CD4-positive, CD25-positive, alpha-beta regulatory T cell (primary cell): Measurements from ENCODE around the gene NPEPL1. TPM values are rescaled to one million over a fixed set of nuclear protein-coding genes. Genes with fewer than 3 reads are reported as not detected.

Experiments used
- ATAC-seq, 2 donors: fragments of 150-1000 bp; cut with Tn5 transposase; one replicate each; pipeline ENCODE4 v1.10.0; 2021; ENCODE audit warnings: low read depth in 2 of 2, moderate number of reproducible peaks in 2 of 2, moderate library complexity in 1 of 2
- DNase-seq, 3 donors: peaks; one replicate each; pipeline versions ENCODE4 v3.0.0 to v3.0.0-alpha.2; 2012 to 2022; ENCODE audit warnings: mixed read lengths in 1 of 3
- H3K27ac ChIP-seq: one replicate; pipeline ENCODE4 v1.7.0; 2013; ENCODE audit warnings: mild to moderate bottlenecking, low read length; ENCODE audit not compliant: insufficient read depth, poor library complexity, severe bottlenecking
- H3K27me3 ChIP-seq: one replicate; pipeline ENCODE4 v1.7.0; 2013; ENCODE audit warnings: low read length; ENCODE audit not compliant: control insufficient read depth, insufficient read depth
- H3K36me3 ChIP-seq: one replicate; pipeline ENCODE4 v1.7.0; 2013; ENCODE audit warnings: mild to moderate bottlenecking, low read length, moderate library complexity; ENCODE audit not compliant: control insufficient read depth, insufficient read depth
- H3K4me1 ChIP-seq: 2 replicates; pipeline ENCODE4 v1.7.0; 2013; ENCODE audit warnings: mild to moderate bottlenecking, low read length; ENCODE audit not compliant: insufficient read depth, control insufficient read depth, poor library complexity, severe bottlenecking
- H3K4me3 ChIP-seq: one replicate; pipeline ENCODE4 v1.7.0; 2013; ENCODE audit warnings: low read depth, mild to moderate bottlenecking, low read length, moderate library complexity
- H3K9me3 ChIP-seq, 2 experiments: 1 replicate in 1 of 2; 2 replicates in 1 of 2; pipeline ENCODE4 v1.7.0; 2013; ENCODE audit warnings: low read length in 2 of 2, mild to moderate bottlenecking in 1 of 2, moderate library complexity in 1 of 2; ENCODE audit not compliant: control insufficient read depth in 2 of 2
- H3K27ac Mint-ChIP-seq, 3 donors: one replicate each; pipeline ENCODE4 v1.8.0; 2020 to 2022; ENCODE audit warnings: mild to moderate bottlenecking in 3 of 3, mixed read lengths in 3 of 3, moderate library complexity in 2 of 3
- H3K27me3 Mint-ChIP-seq: one replicate; pipeline ENCODE4 v1.8.0; 2022; ENCODE audit warnings: mild to moderate bottlenecking, mixed read lengths
- H3K36me3 Mint-ChIP-seq: one replicate; pipeline ENCODE4 v1.8.0; 2020; ENCODE audit warnings: mixed read lengths
- H3K4me1 Mint-ChIP-seq, 4 donors: one replicate each; pipeline ENCODE4 v1.8.0; 2020 to 2022; ENCODE audit warnings: mixed read lengths in 4 of 4, mild to moderate bottlenecking in 1 of 4
- H3K4me3 Mint-ChIP-seq, 4 donors: one replicate each; pipeline ENCODE4 v1.8.0; 2020 to 2022; ENCODE audit warnings: mild to moderate bottlenecking in 4 of 4, mixed read lengths in 4 of 4, moderate library complexity in 3 of 4
- H3K9me3 Mint-ChIP-seq, 7 donors: one replicate each; pipeline ENCODE4 v1.8.0; 2020 to 2022; ENCODE audit warnings: mixed read lengths in 7 of 7, mild to moderate bottlenecking in 3 of 7, moderate library complexity in 2 of 7
- polyA plus RNA-seq, 4 donors: library from polyadenylated mRNA; unstranded; fragments of 300-500 nt; fragmentation: Illumina TruSeq; gene quantifications; one replicate each; pipeline ENCODE4 v1.2.3, GENCODE V29; 2021
- total RNA-seq: library from RNA; stranded (reverse); gene quantifications from one replicate; pipeline ENCODE4 v1.2.3, GENCODE V29; 2022

NPEPL1 gene
- total and polyA plus RNA-seq, 5 donors from 2014 or later, result 7.7 to 62.2 (median 8.3) TPM

DNA sequence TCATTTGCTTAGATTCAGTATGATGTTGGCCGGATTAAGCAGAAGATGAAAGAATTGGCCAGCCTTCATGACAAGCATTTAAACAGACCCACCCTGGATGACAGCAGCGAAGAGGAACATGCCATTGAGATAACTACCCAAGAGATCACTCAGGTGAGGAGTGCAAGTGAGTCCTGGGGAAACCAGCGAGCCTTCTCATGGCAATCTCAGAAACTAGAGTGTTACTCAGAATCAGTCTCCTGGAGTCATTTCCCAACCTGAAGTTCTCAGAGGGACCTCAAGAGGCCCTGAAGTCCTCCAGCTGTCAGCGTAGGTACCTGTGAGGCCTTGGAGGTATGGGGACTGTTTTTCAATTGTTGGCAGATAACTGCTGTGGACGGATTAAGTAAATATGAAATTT lies 24.6 kb upstream of the NPEPL1 start:
- Mint-ChIP-seq H3K27me3 (no peaks in the 10 kb centered on the region), H3K36me3 (peaks cover 27% of the 10 kb centered on the region), H3K4me1 (peaks cover 10 to 59% (median 31%) of the 10 kb centered on the region in 4 donors), H3K9me3 (no peaks in the 10 kb centered on the region), H3K4me3 (no peak overlapping the region), H3K27ac (peak overlapping the region in 1 of 3 donors; percentile 7)
- H3K27ac ChIP-seq, result no peak overlapping the region
- H3K9me3 ChIP-seq, result no peaks in the 10 kb centered on the region
- no peak for DNase-seq
- no peaks in the 10 kb centered on the region for H3K27me3 ChIP-seq
- peaks cover 46% of the 10 kb centered on the region for H3K36me3 ChIP-seq
- H3K4me3 ChIP-seq, result no peak overlapping the region
- peaks cover 6% of the 10 kb centered on the region for H3K4me1 ChIP-seq
- ATAC-seq, result no peak

DNA sequence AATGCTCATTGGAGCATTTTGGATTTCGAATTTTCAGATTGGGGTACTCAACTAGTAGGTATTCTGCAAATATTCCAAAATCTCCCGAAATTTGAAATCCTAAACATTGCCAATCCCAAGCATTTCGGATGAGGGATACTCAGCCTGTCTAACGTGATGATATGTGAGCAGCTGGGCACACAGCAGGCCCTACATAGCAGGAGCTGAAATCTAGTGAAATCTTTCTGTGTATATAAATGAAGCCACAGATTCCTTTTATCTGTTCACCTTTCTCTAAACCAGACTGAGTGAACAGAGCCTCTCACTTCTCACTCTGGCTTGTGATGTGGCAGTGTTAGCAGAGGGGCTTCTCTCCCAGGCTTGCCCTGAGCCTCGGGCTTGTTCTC lies 23.7 kb upstream of the NPEPL1 start:
- Histone ChIP-seq H3K4me3 (no peak overlapping the region), H3K9me3 (no peaks in the 10 kb centered on the region), H3K36me3 (peaks cover 55% of the 10 kb centered on the region), H3K27me3 (no peaks in the 10 kb centered on the region), H3K4me1 (peaks cover 6% of the 10 kb centered on the region), H3K27ac (no peak overlapping the region)
- DNase-seq, result no peak
- no peak overlapping the region for H3K4me3 Mint-ChIP-seq
- ATAC-seq, result no peak
- H3K27ac Mint-ChIP-seq, result no peak overlapping the region
- H3K27me3 Mint-ChIP-seq, result no peaks in the 10 kb centered on the region
- H3K4me1 Mint-ChIP-seq, result peaks cover 7 to 51% (median 26%) of the 10 kb centered on the region in 4 donors
- peaks cover 23% of the 10 kb centered on the region for H3K36me3 Mint-ChIP-seq
- H3K9me3 Mint-ChIP-seq, result no peaks in the 10 kb centered on the region

DNA sequence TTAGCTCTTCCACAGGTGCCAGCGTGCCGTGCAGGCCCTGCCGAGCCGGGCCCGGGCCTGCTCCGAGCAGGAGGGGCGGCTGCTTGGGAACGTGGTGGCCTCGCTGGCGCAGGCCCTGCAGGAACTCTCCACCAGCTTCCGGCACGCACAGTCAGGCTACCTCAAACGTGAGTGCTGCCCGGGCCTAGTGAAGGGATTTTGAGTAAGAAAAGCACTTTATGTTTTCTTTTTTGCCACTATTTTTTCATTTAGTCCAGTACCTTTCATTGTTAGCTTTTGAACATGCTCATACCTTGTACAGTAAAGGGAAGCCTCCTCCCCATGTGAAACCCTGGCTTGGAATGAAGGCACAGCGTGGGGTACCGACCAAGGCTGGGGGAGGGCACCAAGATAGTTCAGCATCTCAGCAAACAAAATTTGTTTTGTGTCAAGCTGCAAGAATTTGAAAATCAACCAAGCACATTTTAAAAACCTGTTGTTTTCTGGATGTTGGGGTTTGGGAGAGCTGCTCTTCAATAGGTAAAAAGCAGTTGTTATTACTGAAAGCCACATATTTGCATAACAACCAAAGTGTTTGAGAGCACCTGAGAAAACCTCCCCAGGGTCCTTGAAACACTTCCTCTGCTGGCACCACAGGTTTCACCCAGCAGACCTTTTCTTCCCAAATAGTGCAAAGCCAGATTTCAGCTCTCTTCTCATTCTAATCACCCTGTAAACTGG lies 23.2 kb upstream of the NPEPL1 start:
- ATAC-seq, result no peak
- no peaks in the 10 kb centered on the region for H3K9me3 Mint-ChIP-seq
- H3K4me1 Mint-ChIP-seq, result peaks cover 7 to 45% (median 22%) of the 10 kb centered on the region in 4 donors
- Histone ChIP-seq H3K9me3 (no peaks in the 10 kb centered on the region), H3K4me3 (no peak overlapping the region), H3K36me3 (peaks cover 61% of the 10 kb centered on the region), H3K27me3 (no peaks in the 10 kb centered on the region), H3K27ac (no peak overlapping the region), H3K4me1 (peaks cover 6% of the 10 kb centered on the region)
- H3K27ac Mint-ChIP-seq, result peak overlapping the region in 2 of 3 donors; percentile 15 to 26
- peaks cover 25% of the 10 kb centered on the region for H3K36me3 Mint-ChIP-seq
- H3K4me3 Mint-ChIP-seq, result no peak overlapping the region
- DNase-seq, result no peak
- no peaks in the 10 kb centered on the region for H3K27me3 Mint-ChIP-seq

DNA sequence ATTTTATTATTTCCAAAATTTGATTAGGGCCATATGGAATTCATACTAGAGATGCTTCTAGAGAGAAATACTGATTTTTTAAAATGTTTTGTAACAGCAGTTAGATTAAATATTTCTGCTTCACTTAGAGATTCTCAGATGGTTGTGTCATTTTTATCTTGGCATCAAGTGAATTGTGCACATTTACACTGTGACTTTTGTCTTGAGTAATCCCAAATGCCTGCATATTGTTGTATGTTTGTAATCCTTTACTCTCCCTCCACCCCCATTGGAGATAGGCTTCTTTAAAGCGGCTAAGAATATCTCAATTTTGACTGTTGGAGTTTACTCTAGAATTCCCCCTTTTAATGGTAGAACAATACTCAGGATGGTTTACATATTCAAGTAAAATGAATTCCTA lies 22.5 kb upstream of the NPEPL1 start:
- peaks cover 7 to 40% (median 20%) of the 10 kb centered on the region in 4 donors for H3K4me1 Mint-ChIP-seq
- H3K36me3 Mint-ChIP-seq, result peaks cover 29% of the 10 kb centered on the region
- Histone ChIP-seq H3K9me3 (no peaks in the 10 kb centered on the region), H3K27me3 (no peaks in the 10 kb centered on the region), H3K4me3 (no peak overlapping the region), H3K4me1 (peaks cover 2% of the 10 kb centered on the region), H3K36me3 (peaks cover 67% of the 10 kb centered on the region), H3K27ac (no peak overlapping the region)
- ATAC-seq (no peak), DNase-seq (no peak)
- no peak overlapping the region for H3K4me3 Mint-ChIP-seq
- H3K27me3 Mint-ChIP-seq, result no peaks in the 10 kb centered on the region
- peak overlapping the region in 1 of 3 donors; percentile 26 for H3K27ac Mint-ChIP-seq
- H3K9me3 Mint-ChIP-seq, result no peaks in the 10 kb centered on the region

DNA sequence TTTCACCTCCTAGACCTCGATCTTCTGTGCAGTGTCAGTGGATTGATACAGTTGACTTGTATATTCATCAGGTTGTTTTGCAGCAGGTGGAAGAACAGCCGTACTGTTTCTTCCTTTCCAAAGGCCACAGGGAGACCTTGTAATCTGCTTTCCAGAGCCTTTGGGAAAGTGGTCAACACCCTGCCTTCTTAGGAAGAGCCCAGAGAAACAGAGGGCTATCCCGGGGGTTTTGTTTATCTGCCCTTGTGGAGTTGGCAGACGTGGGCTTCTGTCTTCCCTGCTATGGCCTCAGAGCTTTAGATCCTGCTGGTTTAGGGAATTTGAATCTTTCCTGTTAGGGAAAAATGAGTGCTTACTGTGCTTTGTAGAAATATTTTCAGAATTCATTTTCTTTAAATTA lies 21.9 kb upstream of the NPEPL1 start:
- H3K9me3 ChIP-seq, result no peaks in the 10 kb centered on the region
- H3K4me1 Mint-ChIP-seq, result peaks cover 7 to 36% (median 17%) of the 10 kb centered on the region in 4 donors
- no peaks in the 10 kb centered on the region for H3K27me3 Mint-ChIP-seq
- H3K27ac Mint-ChIP-seq, result peak overlapping the region in 1 of 3 donors; percentile 26
- H3K36me3 ChIP-seq, result peaks cover 73% of the 10 kb centered on the region
- DNase-seq (no peak), ATAC-seq (no peak)
- H3K4me3 Mint-ChIP-seq, result no peak overlapping the region
- H3K27me3 ChIP-seq, result no peaks in the 10 kb centered on the region
- no peak overlapping the region for H3K4me3 ChIP-seq
- no peak overlapping the region for H3K27ac ChIP-seq
- no peaks in the 10 kb centered on the region for H3K4me1 ChIP-seq
- peaks cover 29% of the 10 kb centered on the region for H3K36me3 Mint-ChIP-seq
- H3K9me3 Mint-ChIP-seq, result no peaks in the 10 kb centered on the region

DNA sequence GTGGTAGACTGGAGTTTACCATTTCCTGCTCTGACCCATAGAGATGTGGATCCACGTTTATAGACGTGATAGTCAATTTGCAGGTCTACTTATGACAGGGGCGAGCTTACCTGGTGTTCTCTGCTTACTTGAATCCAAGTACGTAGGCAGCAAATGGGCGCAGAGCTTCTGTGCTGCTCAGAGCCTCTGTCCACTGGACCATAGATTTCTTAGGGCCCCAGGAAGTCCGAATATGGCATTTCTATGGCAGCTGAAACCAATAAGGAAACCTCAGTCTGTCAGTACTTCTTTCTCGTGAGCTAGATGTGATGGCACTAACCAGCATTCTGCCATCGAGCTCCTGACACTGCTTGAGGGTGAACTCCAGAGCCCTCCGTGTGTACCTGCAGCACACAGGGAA lies 19.5 kb upstream of the NPEPL1 start:
- no peak for DNase-seq
- H3K27ac ChIP-seq, result no peak overlapping the region
- no peak for ATAC-seq
- no peaks in the 10 kb centered on the region for H3K4me1 ChIP-seq
- no peaks in the 10 kb centered on the region for H3K27me3 Mint-ChIP-seq
- H3K9me3 Mint-ChIP-seq, result no peaks in the 10 kb centered on the region
- peaks cover 87% of the 10 kb centered on the region for H3K36me3 ChIP-seq
- peaks cover 33% of the 10 kb centered on the region for H3K36me3 Mint-ChIP-seq
- no peak overlapping the region for H3K4me3 Mint-ChIP-seq
- peaks cover 0 to 19% (median 3%) of the 10 kb centered on the region in 4 donors for H3K4me1 Mint-ChIP-seq
- H3K4me3 ChIP-seq, result no peak overlapping the region
- H3K9me3 ChIP-seq, result no peaks in the 10 kb centered on the region
- no peaks in the 10 kb centered on the region for H3K27me3 ChIP-seq
- H3K27ac Mint-ChIP-seq, result peak overlapping the region in 1 of 3 donors; percentile 19

DNA sequence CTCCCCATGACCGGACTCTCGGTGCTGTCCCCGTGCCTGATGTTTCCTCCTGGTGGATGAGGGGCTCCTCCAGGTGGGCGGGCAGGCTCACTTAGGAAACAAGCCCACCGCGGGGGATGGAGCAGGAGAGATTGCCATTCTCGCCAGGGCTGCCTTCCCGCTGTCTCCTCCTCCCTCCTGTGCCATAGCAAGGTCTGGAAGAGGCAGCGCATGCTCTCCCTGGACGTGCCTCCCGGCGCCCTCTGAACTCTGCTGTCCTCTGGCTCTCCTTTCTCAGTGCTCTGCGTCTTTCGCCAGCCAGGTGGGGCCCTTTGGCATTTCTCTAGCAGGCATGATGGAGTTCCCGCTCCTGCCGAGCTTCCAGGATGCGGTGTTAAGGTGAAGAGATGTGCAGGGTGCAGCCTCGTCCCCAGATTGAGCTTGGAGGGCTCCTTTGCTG lies 17.4 kb upstream of the NPEPL1 start:
- Histone ChIP-seq H3K27ac (no peak overlapping the region), H3K9me3 (no peaks in the 10 kb centered on the region), H3K36me3 (peaks cover 81% of the 10 kb centered on the region), H3K4me1 (no peaks in the 10 kb centered on the region), H3K27me3 (no peaks in the 10 kb centered on the region), H3K4me3 (no peak overlapping the region)
- H3K27ac Mint-ChIP-seq, result no peak overlapping the region
- peaks cover 43% of the 10 kb centered on the region for H3K36me3 Mint-ChIP-seq
- no peaks in the 10 kb centered on the region for H3K9me3 Mint-ChIP-seq
- peaks cover 5 to 8% (median 5%) of the 10 kb centered on the region in 4 donors for H3K4me1 Mint-ChIP-seq
- H3K27me3 Mint-ChIP-seq, result no peaks in the 10 kb centered on the region
- no peak for ATAC-seq
- H3K4me3 Mint-ChIP-seq, result no peak overlapping the region
- DNase-seq, result no peak

DNA sequence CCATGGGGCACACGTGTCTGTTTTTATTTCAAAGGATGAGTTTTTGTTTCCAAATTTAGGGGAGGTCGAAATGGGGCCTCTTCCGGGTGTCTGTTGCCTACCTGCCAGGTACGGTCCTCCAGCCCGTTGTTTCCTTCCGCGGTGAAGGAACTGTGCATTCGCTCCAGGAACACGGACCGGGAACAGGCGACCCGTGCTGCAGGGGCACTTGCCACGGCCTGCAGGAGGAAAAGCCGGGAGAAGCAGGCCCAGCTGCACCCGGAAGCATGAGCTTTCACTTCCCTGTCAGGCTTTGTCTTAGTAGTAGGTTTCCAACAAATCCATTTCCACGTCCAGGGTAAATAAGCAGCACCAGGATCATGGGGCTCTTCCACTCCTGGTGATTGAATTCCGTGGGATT lies 17.0 kb upstream of the NPEPL1 start:
- Histone ChIP-seq H3K9me3 (no peaks in the 10 kb centered on the region), H3K36me3 (peaks cover 81% of the 10 kb centered on the region), H3K4me3 (no peak overlapping the region), H3K4me1 (no peaks in the 10 kb centered on the region), H3K27ac (no peak overlapping the region), H3K27me3 (no peaks in the 10 kb centered on the region)
- H3K27me3 Mint-ChIP-seq, result no peaks in the 10 kb centered on the region
- DNase-seq, result no peak
- no peak for ATAC-seq
- peaks cover 5 to 7% (median 5%) of the 10 kb centered on the region in 4 donors for H3K4me1 Mint-ChIP-seq
- no peak overlapping the region for H3K4me3 Mint-ChIP-seq
- H3K36me3 Mint-ChIP-seq, result peaks cover 43% of the 10 kb centered on the region
- H3K9me3 Mint-ChIP-seq, result no peaks in the 10 kb centered on the region
- H3K27ac Mint-ChIP-seq, result peak overlapping the region in 1 of 3 donors; percentile 62
